ENCODE data around the gene TSPAN32.

The TSPAN32 gene

DNA sequence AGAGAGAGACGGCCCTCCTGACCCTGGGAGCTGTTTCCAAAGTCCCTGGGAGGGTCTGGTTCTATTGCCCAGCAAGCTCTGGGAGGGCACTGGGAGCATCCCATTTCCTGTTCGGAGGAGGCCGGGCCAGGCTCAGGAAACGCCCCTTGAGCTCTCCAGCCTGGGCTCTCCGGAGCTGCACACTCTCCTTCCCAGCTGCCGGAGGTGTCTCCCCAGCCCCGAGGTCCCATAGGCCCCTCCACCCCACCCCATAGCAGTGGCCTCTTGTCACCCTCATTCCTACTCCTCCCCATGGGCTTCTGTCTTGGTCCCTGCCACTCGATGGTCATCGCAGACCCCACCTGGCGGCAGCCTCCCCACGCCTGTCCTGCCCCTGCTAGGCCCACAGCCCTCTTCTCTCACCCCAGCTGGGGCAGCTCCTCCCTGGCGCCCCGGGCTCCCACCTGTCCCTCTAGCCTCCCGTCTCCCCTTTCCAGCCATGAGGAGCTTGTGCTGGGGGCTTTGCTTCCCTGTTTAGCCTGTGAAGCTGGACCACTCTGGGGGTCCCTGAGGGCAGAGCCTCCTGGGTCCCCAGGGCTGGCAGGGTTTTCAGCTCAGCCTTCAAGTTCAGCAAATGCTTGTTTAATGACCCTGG is 2.8 kb downstream of the TSPAN32 start:
- no peak for DNase-seq

- no peak for DNase-seq
Measured at GRCh38 chr11:2305140-2305778, 3.4 kb downstream of the TSPAN32 start.

DNA sequence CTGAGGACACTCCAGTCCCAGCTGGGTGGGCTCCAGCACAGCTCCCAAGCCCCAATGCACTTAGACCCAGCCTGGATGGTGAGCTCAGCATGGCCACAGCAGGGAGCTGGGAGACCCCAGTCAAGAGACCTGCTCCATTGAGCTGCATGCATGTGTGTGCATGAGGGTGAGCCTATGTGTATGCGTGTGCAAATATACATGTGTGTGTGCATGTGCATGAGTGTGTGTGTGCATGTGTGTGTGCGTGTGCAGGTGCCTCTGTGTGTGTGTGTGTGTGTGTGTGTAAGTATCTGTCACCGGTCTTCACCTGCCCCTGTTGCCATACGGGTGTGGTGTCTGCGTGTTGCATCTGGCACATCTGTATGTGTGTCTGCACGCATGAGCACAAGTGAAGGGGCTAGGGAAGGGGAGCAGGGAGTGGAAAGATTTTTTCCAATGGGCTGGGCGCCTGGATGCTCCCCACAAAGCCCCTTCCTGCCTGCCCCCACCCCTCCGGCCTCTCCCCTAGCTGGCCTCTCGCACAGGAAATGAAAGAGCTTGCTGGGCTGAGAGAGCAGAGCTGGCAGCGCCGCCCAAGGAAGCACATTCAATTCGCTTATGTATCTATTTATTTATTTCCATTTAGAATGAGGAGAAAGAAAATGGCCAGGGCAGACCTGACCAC is 4.1 kb downstream of the TSPAN32 start:
- no peak for DNase-seq

DNA sequence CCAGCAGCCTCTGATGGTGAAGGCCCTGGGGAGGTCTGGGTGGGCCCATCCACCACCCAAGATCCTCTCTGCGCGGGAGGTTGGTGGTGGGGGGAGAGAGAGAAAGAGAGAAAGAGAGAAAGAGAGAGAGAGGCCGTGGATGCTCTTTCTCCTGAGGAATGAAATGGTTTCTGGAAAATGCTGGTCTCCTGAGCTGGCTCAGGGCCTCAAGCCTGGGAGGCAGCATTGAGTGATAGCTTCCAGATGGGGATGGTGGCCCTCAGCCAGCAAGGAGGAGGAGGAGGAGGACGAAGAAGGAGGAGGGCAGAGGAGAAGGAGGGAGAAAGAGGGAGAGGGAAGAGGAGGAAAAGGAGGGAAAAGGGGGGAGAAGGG is 4.6 kb downstream of the TSPAN32 start:
- no peak for DNase-seq

DNA sequence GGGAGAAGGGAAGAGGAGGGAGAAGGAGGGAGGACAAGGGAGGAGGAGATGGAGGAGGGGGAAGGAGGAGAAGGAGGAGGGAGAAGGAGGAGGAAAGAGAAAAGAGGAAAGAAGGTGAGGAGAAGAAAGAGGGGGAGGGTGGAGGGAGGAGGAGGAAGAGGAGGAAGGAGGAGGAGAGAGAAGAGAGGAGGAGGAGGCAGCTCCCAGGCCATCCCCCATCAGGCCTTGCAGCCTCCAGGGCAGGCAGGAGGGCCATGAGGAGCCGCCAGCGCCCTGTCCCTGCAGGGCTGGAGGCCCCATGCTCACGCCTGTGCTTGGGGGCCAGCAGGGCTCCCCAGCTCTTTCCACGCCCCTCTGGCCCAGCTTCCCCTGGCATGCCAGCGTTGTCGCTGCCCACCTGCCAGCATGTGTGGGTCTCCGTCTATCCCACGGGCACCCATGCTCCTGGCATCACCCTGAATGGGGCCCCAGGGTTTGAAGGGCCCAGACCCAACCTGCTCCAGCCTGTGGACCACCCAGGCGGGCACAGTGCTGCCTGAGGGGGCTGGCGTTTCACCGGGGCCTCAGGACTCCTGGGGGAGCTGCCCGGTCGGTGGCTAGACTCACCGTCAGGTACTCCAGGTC is 5.2 kb downstream of the TSPAN32 start:
- no peak for DNase-seq

- DNase-seq = no peak
Measured at GRCh38 chr11:2307501-2308331, 5.9 kb downstream of the TSPAN32 start.

DNA sequence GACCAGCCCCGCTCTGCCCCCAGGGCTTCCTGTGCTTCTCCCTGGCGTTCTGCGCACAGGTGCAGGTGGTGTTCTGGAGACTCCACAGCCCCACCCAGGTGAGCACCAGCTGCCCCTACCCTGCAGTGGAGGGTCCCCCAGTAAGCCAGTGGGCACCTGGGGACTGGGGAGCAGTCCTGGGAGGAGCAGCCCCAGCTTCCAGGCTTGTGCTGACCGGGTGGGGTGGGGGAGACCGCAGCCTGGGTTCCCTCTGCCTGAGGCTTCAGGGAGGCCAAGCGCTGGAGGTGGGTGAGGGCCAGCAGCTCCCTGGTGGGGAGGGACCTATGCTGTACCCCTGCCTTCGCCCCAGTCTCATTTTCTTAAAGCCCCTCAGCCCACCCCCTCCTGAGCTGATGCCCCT is 6.9 kb downstream of the TSPAN32 start:
- no peak for DNase-seq

- no peak for DNase-seq
Measured at GRCh38 chr11:2309251-2310072, 7.6 kb downstream of the TSPAN32 start.

- DNase-seq = no peak
Measured at GRCh38 chr11:2310073-2310785, 8.4 kb downstream of the TSPAN32 start.

- DNase-seq = no peak
Measured at GRCh38 chr11:2310786-2311352, 9.1 kb downstream of the TSPAN32 start.

- no peak for DNase-seq
Measured at GRCh38 chr11:2311353-2312133, 9.7 kb downstream of the TSPAN32 start.

DNA sequence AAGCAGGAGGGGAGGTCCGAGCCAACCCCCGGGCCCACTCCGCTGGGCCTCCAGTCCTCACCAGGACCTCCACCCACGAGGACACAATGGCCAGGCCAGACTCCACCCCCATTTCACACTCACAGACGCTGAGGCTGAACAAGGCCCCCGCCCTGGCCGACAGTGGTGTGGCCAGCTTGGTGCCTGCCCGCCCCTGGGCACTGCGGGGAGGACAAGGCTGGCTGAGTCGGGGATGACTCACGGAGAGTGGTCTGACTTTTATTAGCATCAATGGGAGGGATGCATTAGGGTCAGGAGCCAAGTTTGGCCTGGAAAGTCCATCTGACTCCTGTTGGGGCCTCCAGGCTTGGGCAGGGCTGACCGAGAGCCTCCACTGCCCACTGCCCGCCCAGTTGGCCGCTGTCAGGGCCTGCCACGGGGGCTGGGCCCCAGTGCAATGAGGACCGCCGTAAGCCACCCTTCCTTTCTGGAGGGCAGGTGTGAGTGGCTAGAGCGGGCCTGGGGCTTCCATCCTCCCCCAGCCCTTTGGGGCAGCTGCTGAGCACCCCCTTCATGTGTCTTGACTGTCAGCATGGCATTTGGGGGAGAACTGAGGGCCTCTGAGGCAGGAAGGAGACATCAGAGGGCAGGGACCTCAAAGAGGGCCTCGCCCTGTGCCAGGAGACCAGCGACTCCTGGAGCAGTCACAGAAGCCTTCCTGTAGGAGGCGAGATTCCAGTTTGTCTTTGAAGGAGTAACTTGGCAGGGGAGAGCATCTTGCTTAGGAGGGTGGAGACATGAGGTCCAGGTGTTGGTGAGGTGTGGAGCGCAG is 10.6 kb downstream of the TSPAN32 start:
- DNase-seq = no peak

DNA sequence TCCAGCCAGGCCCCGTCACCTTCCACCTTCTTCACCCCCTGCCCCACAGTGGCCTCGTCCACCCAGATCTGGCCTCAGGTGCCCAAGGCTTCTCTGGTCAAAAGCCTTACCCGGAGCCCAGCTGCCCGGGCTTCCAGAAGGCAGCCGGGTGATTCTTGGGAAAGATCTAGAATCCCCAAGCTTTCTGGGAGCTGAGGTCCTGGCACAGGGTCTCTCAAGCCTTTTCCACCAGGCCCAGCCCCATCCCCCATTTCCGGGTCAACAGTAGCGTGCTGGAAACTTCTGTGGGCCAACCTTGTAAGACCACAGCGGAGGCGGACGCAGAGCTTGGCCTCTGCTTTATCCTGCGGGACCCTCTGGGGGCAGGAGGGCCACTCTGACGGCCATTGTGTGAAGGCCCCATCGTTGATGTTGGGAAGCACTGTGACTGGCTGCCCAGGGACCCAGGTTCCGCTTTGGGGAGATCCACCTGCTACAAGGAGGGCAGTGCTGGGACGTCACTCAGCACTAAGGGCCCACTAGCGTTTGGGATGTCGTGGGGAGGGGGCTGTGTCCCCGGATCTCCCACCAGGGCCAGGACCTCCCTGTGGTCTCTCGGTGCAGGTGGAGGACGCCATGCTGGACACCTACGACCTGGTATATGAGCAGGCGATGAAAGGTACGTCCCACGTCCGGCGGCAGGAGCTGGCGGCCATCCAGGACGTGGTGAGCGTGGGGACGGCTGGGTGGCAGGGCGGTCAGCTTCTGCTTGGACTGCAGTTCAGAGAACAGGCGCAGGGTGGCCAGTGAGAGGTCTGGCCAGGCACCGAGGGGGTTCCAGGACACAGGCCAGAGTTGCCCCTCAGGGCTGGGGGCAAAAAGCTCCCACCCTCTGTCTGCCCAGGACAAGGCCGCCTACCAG is 11.5 kb downstream of the TSPAN32 start:
- DNase-seq = no peak

GRCh38 chr11:2314136-2314524 is 12.3 kb downstream of the TSPAN32 start:
- DNase-seq = no peak

DNA sequence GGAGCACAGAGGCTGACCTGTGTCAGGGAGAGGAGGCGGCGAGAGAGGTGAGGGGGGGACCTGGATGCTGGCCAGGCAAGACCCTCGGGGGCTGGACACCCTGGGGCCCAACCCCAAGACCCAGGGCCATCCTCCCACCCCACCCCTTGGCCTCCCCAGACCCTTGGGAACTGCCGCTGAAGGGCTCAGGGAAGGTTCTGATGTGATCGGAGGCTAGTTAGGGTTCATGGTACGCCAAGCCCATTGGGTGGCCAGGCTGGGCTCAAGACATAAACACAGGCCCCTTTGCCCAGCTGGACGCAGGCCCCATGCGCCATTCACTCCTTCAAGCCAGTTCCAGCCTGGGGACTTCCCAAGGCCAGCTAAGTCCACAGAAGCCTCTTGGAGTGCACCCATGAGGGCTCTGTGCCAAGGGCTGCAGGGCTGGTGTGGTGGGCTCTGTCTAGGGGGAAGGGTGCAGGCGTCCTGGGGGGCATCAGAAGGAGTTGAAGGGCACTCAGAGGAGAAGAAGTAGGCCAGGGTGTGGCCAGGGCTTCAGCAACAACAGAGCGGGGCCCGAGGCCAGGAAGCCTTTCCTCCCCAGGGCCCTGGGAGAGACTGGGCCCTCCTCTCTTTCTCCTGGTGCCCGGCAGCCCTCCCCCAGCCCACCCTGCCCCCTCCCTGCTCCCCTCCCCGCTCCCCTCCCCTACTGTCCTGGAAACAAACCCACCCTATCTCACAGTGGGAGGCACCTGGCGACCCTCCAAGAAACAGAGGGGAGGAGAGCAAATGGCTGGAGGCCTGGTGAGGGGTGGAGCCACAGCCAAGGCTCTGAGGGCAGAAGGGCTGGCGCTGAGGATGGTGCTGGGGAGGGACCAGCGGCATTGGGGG is 12.9 kb downstream of the TSPAN32 start:
- DNase-seq = no peak

DNA sequence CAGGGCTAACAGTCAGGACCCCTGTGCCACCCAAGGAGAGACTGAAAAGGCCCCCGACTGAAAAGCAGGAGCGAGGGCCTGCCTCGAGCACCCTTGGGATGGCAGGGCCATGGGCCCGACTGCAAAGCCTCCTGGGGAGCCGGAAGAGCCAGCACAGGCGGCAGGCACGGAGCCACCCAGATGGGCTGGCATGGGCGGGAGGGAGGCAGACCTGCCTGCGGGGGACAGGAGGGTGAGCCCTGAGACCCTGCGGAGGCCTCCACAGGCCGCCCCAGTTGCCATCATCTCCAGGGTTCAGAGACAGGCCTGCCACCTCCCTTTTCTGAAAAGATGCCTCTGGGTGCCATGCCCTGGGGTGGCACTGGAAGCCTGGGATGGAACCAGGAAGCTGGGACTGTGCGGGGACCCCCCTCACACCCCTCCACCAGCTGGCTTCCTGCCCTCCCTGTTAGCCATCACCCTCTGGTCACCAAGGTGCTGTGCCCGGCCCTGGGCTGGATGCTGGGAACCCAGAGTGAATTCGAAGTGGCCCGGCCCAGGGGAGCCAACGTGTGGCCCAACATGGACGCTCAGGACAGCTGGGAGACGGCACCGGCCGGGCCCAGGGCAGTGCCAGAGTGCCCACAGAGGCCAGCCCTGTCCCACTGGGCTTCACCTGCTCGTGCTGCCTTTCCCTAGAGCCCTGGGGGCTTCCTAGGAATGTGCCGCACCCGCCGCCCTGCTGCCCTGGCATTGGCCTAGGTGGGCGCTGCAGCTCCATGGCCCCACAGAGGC is 13.8 kb downstream of the TSPAN32 start:
- DNase-seq = no peak
